Measurements from ENCODE around the gene CCDC78.

CCDC78 gene

GRCh38 chr16:689175-689897 lies 36.9 kb downstream of the CCDC78 start:
- Histone ChIP-seq H3K27me3 (ENCODE audit: insufficient read depth, poor library complexity, severe bottlenecking) (peaks cover 18% of the 10 kb centered on the region), H3K27ac (replicated peaks) (peak overlapping the region; percentile 89), H3K4me3 (replicated peaks; ENCODE audit: insufficient read depth, low read length) (peak overlapping the region; percentile 90)
- TF ChIP-seq, protein P1, sequence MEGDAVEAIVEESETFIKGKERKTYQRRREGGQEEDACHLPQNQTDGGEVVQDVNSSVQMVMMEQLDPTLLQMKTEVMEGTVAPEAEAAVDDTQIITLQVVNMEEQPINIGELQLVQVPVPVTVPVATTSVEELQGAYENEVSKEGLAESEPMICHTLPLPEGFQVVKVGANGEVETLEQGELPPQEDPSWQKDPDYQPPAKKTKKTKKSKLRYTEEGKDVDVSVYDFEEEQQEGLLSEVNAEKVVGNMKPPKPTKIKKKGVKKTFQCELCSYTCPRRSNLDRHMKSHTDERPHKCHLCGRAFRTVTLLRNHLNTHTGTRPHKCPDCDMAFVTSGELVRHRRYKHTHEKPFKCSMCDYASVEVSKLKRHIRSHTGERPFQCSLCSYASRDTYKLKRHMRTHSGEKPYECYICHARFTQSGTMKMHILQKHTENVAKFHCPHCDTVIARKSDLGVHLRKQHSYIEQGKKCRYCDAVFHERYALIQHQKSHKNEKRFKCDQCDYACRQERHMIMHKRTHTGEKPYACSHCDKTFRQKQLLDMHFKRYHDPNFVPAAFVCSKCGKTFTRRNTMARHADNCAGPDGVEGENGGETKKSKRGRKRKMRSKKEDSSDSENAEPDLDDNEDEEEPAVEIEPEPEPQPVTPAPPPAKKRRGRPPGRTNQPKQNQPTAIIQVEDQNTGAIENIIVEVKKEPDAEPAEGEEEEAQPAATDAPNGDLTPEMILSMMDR (IDR thresholded peaks at IDR 0.05; ENCODE audit: insufficient read depth, low read length): no peak
- no peak for TF ChIP-seq GABPA (IDR thresholded peaks at IDR 0.05; ENCODE audit: low read depth)
- no peak for TF ChIP-seq REST (IDR thresholded peaks at IDR 0.05; ENCODE audit: insufficient replicate concordance, low read depth)
- TF ChIP-seq POLR2AphosphoS5 (IDR thresholded peaks at IDR 0.05; ENCODE audit: low read depth): no peak
- no peak for TF ChIP-seq SPI1 (IDR thresholded peaks at IDR 0.05; ENCODE audit: borderline replicate concordance, low read depth)
- DNase-seq (ENCODE audit: low read depth in 1 of 2, low spot score in 1 of 2): no peak

GRCh38 chr16:687499-687898 lies 38.7 kb downstream of the CCDC78 start:
- no peak for DNase-seq (ENCODE audit: low read depth in 1 of 2, low spot score in 1 of 2)
- Histone ChIP-seq H3K4me3 (replicated peaks; ENCODE audit: insufficient read depth, low read length) (no peak overlapping the region), H3K27ac (replicated peaks) (no peak overlapping the region), H3K27me3 (ENCODE audit: insufficient read depth, poor library complexity, severe bottlenecking) (peaks cover 4% of the 10 kb centered on the region)
- no peak for TF ChIP-seq POLR2AphosphoS5 (IDR thresholded peaks at IDR 0.05; ENCODE audit: low read depth)
- TF ChIP-seq GABPA (IDR thresholded peaks at IDR 0.05; ENCODE audit: low read depth): no peak
- no peak for TF ChIP-seq REST (IDR thresholded peaks at IDR 0.05; ENCODE audit: insufficient replicate concordance, low read depth)
- TF ChIP-seq, protein P1 (IDR thresholded peaks at IDR 0.05; ENCODE audit: insufficient read depth, low read length): no peak
- TF ChIP-seq SPI1 (IDR thresholded peaks at IDR 0.05; ENCODE audit: borderline replicate concordance, low read depth): no peak

DNA sequence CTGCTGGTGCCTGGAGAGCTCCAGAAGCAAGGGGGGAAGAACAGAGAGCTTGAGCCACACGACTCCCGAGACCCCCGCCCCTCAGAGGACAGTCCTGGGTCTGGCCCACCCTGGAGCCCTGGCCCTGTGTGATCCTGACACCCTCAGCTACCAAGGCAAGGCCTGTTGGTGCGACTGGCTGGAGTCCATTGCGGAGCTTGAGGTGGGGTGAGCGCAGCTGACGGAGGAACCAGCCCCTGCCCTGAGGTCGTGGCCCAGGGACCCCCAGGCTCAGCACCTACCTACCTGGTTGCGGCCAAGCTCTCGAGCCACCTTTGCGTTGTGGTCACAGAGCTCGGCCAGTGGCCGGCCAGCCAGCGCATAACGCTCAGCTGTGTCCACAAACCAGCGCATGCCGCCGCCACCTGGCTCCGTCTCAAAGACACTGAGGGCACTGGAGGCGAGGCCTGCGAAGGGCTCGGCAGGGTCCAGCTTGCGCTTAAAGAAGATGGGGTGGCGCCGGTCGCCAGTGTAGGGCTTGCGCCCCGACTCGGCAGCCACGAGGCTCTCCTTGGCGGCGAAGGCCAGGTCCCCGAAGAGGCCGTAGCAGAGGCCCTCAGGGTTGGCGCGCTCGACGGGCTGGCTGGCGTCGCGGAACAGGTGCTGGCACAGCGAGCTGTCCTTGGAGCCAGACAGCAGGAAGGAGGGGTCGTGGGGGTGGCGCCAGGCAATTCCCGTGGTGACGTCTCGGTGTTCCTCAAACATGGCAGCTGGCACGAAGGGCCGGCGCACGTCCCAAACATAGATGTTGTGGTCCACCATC lies 39.6 kb downstream of the CCDC78 start:
- H3K27me3 ChIP-seq (ENCODE audit: insufficient read depth, poor library complexity, severe bottlenecking): no peaks in the 10 kb centered on the region
- no peak for TF ChIP-seq POLR2AphosphoS5 (IDR thresholded peaks at IDR 0.05; ENCODE audit: low read depth)
- TF ChIP-seq, protein P1 (IDR thresholded peaks at IDR 0.05; ENCODE audit: insufficient read depth, low read length): no peak
- no peak for DNase-seq (ENCODE audit: low read depth in 1 of 2, low spot score in 1 of 2)
- H3K4me3 ChIP-seq (replicated peaks; ENCODE audit: insufficient read depth, low read length): no peak overlapping the region
- no peak overlapping the region for H3K27ac ChIP-seq (replicated peaks)

Data from HL-60 (cell line).